GM10248 (cell line): Measurements from ENCODE around the gene TAS1R2.
A peak's percentile ranks its signal among the peaks of the same experiment; 100 is the strongest.

Experiments used
- CTCF ChIA-PET: fragments of 300-600 bp; sonication (Branson Sonifier 250); formaldehyde crosslinking; extraction: SDS; loops from one replicate; lab custom pipeline; 2021; ENCODE audit warnings: antibody characterized with exemption; lab: Yijun Ruan, JAX
- POLR2A ChIA-PET: fragments of 350-650 bp; sonication (Branson Sonifier 250); formaldehyde crosslinking; extraction: SDS; loops from one replicate; lab custom pipeline; 2020; ENCODE audit warnings: antibody characterized with exemption; lab: Yijun Ruan, JAX
- DNase-seq: peaks from one replicate; pipeline ENCODE4 v3.0.0; 2012; ENCODE audit errors: extremely low spot score
- CTCF ChIP-seq: IDR thresholded peaks from 2 replicates; pipeline ENCODE4 v1.5.1; 2012; ENCODE audit warnings: mild to moderate bottlenecking, low read depth; ENCODE audit errors: extremely low read depth, missing control alignments, control extremely low read depth

The TAS1R2 gene

DNA sequence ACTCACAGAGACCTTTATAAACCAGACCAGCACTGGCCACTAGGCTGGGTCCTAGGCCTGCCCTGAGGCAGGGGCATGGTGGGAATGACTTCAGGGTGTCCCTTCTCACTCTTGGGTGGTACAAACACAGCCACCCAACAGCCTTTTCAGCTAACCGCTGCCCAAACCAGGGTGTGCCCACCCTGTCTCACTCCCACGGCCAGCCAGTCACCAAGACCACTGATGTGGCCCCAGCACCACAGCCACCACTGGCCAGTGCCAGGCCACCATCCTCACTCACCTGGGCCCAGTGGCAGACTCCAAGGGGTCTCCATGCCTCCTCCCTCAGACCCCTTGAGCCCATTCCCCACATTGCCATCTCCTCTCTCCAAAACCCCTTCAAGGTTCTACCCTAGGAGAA lies 27.8 kb downstream of the TAS1R2 start:
- no peak for TF ChIP-seq CTCF
- CTCF ChIA-PET, result no interaction called here
- no peak for DNase-seq
- POLR2A ChIA-PET, result no interaction called here

GRCh38 chr1:18830596-18830995 lies 28.9 kb downstream of the TAS1R2 start:
- no peak for TF ChIP-seq CTCF
- POLR2A ChIA-PET, result no interaction called here
- no peak for DNase-seq
- CTCF ChIA-PET, result no interaction called here

DNA sequence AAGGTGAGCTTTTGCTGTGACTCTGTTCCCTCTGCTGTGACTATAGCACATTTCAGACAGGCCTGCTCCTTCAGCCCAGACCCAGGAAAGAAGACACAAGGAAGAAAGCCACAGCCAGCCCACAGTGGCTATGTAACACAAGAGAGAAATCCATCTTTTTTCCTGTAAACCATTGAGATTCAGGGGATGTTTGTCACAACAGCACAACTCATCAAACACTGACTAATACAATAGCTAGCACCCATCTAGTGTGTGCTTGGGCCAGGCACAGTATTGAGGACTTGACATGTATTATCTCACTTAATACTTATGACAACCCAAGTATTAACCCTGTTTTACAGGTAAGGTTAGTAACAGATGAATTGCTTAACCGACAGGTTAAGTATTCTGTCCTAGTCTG lies 29.8 kb downstream of the TAS1R2 start:
- no peak for TF ChIP-seq CTCF
- ChIA-PET CTCF (interaction anchor here (1.8 kb wide), 1 partner anchor 233 kb away, joined by 6 read pairs; no protein-coding TSS in a partner anchor), POLR2A (no interaction called here)
- no peak for DNase-seq

- no peak for DNase-seq
- POLR2A ChIA-PET, result no interaction called here
These were observed 31.2 kb downstream of the TAS1R2 start for GRCh38 chr1:18828224-18828623.

GRCh38 chr1:18823438-18823837 lies 36.0 kb downstream of the TAS1R2 start:
- ChIA-PET POLR2A (no interaction called here), CTCF (interaction anchor here (1.0 to 9.5 kb wide), 3 partner anchors 10 to 225 kb away, joined by 3 to 71 read pairs (median 3); no protein-coding TSS in a partner anchor)
- DNase-seq, result no peak
- TF ChIP-seq CTCF, result no peak

More at GRCh38 chr1:18828224-18828623, 31.2 kb downstream of the TAS1R2 start:
- CTCF ChIA-PET, result interaction anchor here (1.8 kb wide), 1 partner anchor 232 kb away, joined by 6 read pairs; no protein-coding TSS in a partner anchor
- no peak for TF ChIP-seq CTCF

GRCh38 chr1:18820791-18821641 lies 38.4 kb downstream of the TAS1R2 start:
- POLR2A ChIA-PET, result no interaction called here
- CTCF ChIA-PET, result interaction anchor here (0.8 to 9.5 kb wide), 8 partner anchors 10 to 1160 kb away, joined by 3 to 71 read pairs (median 5); no protein-coding TSS in a partner anchor
- peak; percentile 85 for DNase-seq
- peak; percentile 81 for TF ChIP-seq CTCF
